Amygdala (tissue), 56 donors: ENCODE results near the gene KCNK7.

Source experiments
- DNase-seq, 56 donors: peaks; one replicate each; lab custom pipeline; 2025; lab: John Stamatoyannopoulos, UW

KCNK7 gene

DNA sequence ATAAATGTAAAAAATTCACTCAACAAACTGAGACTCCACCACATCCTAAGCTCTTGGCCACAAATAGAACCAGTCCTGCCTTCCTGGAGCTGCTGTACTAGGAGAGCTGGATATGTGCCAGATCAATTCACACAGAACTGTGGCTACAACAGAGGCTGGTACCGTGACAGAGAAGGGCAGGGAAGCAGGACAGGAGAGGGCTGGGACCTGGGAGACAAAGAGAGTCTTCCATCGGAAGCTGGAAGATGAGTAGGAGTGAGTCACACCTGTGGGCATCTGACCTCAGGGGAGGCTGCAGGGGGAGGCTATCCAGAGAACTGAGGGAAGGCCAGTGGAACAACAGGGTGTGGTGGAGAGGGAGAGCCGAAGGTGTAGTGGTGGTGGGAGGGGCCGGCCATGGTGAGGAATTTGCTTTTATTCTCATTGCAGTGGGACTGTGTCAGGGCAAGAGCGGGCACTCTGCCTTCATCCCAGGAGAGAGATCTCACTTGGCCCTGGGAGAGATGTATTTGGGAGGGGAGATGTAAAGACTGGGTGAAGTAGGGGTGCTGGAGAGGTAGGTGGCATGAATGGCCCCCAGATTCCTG lies 35.6 kb downstream of the KCNK7 start:
- DNase-seq, result peak in 7 of 56 donors; percentile 15 to 38 (median 19)

DNA sequence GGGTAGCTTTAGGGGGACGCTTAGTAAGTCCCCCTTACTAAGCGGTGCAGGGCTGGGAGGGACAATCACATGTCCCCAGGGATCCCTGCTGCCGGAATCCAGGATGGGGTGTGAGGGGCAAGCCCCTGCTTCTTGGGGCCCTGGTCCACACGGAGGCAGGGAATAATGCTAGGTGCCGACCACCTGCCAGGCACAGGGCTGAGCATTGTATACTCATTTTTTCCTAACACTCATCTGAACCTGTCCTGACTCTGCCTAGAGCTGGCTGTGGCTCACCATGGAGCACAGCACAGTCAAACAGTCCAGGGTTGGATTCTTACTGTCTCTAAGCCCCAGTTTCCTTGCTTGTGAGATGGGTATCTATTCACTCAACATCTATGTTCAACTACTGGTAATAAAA lies 36.1 kb downstream of the KCNK7 start:
- no peak for DNase-seq

DNA sequence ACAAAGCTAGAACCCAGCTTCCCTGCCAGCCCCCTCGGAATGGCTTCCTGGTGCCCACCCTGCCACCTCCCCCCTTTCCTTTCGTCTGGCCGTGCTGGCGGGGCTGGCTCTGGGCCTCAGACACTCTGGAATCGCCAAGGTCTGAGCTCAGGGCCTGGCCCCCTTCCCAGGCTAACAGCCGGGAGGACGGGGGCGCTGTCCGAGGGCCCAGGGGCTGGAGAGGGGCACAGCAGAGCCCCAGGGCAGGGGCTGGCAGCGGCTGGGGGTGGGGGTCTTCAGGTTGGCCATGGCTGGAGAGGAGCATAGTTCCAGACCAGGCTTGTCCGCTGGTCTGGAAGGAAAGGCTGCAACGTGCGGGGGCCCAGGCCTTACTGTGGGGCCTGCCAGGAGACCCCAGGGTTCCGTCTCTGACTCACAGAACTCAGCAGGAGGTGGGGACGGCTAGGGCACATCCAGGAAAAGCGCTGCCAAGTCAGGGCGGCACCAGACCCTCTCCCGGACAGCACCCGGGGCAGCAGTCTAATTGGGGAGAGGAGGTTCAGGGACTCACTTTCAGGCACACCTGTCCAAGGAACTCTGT lies 36.6 kb downstream of the KCNK7 start:
- peak in 43 of 56 donors; percentile 29 to 82 (median 60) for DNase-seq

DNA sequence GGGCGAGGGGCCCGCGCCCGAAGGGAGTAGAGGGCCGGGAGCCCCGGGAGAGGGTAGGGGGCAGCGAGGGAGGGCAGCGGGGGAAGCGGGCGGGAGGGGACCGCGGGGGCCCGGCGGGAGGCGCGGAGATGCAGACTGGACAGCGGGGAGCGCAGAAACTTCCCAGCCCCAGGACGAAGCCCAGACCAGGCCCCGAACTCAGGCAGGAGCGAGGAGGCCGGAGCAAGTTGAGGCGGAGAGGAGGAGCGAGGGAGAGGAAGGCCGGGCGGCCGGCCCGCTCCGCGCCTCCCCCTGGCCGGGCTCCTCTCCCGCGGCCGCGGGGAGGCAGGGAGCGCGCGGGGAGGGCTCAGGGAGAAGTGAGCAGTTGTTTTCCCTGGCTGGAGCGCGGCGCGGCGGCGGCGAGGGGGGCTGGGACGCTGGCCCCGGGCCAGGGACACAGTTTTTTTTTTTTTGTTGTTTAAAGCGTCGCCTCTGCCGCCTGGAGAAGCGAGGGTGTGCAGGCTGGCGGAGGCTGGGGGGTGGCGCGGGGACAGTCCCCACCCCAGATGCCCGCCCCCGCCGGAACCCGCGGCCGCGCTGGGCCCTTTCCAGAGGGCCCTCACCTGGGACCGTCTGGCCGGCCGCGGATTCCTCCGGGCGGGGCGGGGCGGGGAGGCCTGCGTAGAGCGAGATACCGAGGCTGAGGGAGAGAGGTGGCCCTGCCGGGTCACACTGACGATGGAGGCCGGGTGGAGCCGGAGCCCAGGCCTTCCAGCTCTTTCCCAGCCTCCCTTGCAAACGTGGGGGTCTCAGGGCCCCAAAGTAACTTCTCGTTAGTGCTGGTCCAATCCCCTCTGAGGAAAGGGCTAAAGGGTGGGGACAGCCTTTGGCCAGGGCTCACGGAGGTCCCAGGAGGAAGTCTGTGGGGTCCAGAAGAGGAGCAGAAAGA lies 37.3 kb downstream of the KCNK7 start, which contains the start of gene LTBP3:
LTBP3 (minus strand) TSS at position 358 of the 928 bp plus-strand sequence. CDS start 400 bp downstream, outside the sequence.
- DNase-seq, result peak in 54 of 56 donors; percentile 20 to 90 (median 73)

DNA sequence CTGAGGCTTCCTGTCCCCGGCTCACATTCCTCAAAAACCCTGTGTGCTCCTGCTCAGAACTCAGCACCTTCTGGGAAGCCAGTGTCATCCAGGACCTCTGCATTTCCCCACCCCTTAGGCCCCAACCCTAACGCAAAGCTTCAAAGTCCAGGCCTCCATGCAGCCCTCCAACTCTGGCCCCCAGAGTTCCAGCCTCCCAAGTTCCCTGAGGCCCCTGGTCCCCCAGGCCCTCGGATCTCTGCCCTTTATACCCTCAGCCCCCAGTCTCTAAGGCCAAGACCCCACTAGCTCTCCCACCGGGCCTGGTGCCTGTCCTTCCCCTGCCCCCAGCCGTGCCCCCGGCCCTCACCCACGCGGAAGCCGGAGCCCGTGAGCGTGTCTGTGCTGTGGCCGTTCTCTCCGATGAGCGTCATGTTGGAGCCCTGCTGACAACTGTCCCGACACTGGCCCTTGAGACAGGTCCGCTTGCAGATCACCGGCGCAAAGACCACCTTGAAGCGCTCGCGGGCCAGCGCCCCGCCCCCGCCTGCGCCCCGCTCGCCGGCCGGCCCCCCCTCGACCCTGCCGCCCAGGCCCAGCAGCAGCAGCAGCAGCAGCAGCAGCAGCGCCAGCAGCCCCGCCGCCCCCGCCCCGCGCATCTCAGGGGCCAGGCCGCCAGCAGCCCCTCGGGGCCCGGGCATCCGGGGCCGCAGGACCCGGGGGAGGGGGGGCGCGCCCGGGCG lies 38.2 kb downstream of the KCNK7 start:
- DNase-seq, result peak in 17 of 56 donors; percentile 23 to 55 (median 34)

DNA sequence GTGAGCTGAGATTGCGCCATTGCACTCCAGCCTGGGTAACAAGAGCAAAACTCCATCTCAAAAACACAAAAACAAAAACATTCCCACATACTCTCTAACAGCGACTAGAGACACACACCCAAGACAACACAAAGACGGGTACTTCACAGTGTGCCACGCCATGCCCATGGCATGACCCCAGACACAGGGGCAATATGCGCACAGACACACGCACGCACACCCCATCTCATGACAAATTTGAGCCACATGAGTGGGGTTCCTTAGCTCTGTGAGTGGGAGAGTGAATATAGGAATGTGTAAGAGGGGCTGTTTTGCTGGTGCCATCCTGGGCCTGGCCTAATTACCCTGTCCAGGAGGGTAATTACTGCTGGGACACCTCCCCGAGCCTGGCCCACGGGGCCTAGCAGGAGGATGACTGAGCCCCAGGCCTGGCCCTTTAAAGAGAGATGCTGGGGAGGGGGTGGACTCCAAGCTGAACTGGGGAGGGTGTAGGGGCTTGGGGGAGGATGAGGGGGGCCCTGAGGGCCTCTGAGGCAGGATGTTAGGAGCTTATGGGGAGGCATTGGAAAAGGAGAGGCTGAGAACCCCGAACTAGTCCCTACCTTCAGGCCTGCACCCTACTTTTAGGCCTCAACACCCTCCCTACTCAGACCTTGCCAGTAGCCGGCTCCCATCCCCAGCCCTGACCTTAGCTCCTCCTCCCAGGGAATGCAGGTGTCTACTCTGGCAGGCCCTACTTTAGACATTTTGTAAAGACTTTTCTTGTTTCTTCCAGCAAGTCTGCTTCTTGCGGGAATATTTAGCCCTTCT lies 38.9 kb downstream of the KCNK7 start:
- DNase-seq, result no peak

DNA sequence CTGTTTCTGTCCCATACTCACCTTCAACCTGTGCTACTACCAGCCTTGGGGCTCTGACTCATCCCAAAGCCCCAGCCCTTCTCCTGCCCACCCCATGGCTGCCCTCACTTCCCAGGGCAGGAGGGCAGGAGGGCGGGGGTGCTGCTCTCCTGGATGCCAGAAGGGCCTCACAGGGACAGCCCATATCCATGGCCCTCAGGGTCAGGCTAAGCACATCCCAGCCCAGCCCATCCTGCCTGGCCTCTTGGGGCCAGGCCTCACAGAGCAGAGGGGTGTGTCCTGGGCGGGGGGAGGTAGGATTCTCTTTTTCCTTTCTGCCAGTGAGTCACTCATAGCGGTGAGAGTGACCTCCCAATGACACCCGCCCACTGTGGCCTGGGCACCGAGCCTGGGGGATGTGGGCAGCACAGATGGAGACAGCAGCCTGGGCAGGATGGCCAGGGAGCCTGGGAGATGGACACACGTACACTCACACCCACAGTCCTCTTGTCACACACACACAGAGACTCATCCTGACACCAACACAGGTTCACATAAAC lies 39.8 kb downstream of the KCNK7 start:
- DNase-seq, result peak in 1 of 56 donors; percentile 15

DNA sequence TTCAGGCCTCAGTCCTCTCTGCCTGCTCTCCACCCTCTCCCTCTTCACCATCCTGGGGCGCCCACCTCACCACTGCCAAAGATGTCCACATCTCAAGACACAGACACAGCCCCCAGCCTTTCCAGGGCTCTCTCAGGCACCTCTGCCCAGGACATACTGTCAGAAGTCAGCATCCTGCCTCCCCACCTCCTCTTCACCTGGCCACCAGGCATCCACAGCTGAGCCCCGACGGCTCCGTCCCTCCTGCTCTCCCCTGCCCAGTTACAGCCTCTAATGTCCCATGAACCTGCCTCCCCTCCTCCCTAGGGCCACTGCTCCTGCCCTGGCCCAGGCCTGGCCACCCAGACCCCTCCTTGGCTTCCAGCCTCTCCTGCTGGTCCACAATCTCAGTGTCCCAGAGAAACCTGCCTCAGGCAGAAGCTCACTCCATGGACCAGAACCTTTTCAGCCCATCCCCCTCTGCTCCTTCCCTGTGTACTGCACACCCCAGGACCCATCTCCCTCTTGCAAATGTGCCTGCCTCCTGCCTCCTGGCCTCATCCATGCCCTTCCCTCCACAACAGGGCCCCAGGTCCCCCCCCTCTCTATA lies 40.7 kb downstream of the KCNK7 start:
- DNase-seq, result no peak

DNA sequence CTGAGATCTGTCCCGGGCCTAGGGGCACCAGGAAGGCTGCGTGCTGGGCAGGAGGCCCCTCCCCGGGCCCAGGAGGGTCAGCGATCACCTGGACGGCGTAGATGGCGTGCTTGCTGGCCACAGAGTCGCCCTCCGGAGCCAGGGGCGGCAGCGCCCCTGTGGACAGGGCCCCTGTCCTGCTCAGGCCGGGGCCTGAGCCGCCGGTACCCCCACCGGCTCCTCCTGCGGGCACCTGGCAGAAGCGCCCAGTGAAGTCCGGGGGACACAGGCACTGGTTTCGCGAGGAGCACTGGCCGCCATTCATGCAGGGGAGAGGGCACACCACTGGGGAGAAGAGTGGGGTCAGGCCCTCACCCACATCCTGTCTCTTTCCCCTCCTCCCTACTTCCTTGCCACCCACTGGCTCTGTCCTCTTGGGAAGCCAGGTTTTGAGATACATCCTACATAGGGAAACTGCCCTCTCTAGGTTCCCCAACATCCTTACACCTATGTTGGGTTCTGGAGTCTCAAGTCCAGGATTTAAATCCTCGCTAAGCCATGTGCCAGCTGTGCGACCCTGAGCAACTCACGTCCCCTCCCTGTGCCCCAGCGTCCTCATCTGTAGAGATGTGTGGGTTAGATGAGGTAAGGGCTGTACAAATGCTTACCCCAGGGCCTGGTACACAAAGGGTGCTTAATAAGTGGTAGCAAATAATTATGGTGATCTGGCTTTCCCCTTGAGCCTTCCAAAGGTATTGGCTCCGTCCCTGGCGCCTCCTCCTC lies 41.4 kb downstream of the KCNK7 start:
- no peak for DNase-seq

DNA sequence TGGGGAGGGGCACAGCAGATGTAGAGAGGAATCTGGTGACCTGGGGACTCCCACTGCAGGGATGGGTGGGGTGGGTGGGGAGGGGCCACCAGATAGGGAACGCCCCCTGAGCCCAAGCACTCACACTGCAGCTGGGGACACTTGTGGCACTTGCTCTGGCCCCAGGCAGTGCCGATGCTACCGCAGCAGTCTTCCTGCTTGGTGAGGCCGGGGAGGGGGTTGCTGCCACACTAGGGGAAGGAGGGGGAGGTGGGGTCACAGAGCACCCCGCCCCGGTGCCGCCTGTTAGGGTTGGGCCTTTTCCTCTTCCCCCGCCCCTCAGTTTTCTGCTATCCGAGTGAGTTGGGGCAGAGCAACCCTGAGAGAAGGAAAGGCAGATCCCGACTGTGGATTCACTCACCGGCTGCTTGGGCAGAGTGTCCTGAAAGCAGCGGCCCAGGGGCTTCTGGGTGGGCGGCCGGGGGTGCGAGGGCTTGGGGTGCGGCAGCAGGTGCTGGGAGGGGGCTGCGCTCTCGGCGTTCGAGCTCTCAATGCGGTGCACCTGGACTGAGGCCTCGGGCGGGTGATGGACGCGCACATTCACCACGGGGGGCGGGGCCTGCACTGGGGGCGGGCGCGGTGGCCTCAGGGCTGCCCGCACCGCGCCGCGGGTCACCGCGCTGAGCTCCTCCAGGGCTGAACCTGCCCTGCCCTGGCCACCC lies 42.1 kb downstream of the KCNK7 start:
- no peak for DNase-seq

DNA sequence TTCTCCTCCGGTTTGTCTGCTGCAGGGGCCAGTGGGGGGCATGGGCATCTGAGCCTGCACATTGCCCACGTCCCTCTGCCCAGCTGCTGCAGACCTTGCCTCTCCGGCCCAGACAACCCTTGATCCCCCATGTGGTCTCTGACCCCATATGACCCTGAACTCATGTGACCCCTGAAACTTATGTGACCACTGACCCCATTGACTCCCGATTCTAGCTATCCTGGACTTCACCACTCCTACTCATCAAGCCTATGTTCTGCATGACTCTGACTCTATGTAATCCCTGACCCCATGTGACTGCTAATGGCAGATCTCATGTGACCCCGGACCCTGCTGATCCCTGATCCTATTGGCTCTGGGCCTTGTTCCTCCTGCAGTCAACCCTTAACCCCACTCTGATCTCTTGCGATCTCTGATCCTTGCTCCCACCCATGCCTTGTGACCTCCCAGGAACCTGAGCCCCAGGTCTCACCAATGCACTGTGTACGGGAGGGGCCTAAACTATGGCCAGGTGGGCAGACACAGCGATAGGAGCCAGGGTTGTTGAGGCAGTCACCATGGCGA lies 43.1 kb downstream of the KCNK7 start:
- DNase-seq, result no peak

DNA sequence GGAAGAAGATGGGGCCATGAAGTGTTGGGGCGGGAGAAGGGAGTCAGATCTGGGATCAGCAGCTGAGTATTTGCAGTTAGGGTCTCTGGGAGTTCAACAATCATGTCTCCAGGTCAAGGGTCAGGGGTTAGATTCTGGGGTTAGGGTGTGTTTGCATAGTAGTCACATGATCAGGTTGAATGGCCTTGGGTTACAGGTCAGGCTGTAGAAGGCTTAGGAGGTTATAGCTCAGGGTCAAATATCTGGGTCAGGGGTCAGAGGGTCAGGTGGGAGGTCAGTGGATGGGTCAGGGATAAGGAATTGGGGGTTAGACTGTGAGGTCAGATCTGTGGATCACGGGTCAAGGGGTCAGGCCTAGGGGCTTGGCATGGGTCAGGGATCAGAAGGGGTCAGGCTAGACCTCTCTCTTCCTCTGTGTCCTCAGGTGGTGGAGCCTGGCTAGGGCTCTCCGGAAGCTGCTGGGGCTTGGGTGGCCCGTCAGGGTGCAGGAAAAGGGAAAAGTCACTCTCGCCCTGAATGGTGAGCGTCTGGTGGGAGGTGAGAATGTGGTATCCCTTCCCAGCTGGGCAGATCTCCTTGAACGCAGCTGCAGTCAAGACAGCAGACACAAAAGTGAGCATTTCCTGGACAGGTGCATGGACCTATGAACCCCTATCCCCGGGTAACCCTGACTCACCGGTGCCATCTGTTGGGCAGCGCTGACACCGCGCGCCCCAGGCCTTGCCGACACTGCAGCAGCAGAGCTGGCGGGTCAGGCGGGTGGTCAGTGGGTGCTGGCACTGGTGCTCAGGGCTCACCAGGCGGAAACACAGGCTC lies 43.8 kb downstream of the KCNK7 start:
- peak in 4 of 56 donors; percentile 20 to 43 (median 28) for DNase-seq

DNA sequence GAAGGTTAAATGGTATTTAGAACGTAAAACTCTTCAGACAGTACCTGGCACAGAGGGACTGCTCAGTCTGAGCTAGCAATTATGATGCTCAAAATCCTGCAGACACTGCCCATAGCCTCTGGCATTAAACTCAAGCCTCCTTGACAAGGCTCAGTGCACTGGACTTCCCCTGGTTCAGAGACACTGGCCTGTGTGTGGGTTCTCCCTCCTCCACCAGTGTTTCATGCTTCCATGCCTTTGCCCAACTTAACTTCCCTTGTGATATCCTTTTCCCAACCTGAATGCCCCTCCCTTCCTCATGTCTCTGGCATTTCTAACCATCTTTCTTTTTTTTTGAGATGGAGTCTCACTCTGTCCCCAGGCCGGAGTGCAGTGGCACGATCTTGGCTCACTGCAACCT lies 46.5 kb downstream of the KCNK7 start:
- DNase-seq, result no peak

DNA sequence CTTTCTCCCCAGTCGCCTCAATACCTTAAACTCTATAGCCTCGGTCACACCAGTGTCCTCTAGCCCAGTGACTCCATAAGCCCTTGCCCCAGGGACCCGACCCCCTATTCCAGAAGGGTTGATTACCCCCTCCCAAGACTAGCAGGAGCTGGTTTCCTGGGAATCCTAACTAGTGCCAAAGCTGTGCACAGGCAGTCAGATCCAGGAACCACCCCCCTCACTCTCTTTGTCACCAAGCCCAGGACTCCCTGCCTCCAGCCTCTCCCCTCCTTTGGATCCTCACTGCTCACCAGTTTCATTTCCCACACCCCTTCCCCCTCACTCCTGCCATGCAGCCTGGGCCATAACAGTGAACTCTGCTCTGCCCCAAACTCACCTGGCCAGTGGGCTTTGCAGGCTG lies 47.2 kb downstream of the KCNK7 start:
- peak in 5 of 56 donors; percentile 12 to 31 (median 16) for DNase-seq

DNA sequence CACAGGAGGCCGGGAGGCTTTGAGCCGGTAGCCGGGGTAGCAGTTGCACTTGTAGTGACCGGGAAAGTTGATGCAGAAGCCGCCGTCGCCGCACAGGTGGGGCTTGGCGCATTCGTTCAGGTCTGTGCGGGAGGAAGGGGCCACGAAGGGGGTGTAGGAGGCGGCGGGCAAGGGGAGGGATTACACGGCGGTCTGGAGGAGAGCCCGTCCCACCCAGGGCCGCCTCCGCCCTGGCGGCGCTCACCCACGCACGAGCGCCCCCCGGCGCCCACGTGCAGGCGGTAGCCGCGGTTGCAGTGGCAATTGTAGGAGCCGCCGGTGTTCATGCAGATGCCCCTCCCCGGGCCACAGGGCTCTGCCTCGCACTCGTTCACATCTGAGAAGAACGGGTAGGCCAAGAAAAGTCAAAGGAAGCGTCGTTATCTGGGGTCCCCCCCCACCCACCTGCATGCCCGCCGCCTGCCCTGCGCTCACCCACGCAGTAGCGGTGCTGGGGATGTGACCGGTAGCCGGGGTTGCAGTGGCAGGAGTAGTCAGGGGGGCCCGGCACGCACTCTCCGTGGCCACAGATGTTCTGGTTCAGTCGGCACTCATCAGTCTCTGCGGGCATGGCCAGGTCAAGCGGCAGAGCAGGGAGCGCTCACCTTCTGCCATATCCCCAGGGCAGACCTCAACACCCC lies 48.0 kb downstream of the KCNK7 start:
- no peak for DNase-seq
